ENCODE data around the gene MYMX. TPM values are rescaled to one million over a fixed set of nuclear protein-coding genes. Genes with fewer than 3 reads are reported as not detected.

The MYMX gene
- total and polyA plus RNA-seq, 2 of the 13 experiments (the other 11 are each of a cell fraction or from before 2014, with no cell fraction given) = not detected

DNA sequence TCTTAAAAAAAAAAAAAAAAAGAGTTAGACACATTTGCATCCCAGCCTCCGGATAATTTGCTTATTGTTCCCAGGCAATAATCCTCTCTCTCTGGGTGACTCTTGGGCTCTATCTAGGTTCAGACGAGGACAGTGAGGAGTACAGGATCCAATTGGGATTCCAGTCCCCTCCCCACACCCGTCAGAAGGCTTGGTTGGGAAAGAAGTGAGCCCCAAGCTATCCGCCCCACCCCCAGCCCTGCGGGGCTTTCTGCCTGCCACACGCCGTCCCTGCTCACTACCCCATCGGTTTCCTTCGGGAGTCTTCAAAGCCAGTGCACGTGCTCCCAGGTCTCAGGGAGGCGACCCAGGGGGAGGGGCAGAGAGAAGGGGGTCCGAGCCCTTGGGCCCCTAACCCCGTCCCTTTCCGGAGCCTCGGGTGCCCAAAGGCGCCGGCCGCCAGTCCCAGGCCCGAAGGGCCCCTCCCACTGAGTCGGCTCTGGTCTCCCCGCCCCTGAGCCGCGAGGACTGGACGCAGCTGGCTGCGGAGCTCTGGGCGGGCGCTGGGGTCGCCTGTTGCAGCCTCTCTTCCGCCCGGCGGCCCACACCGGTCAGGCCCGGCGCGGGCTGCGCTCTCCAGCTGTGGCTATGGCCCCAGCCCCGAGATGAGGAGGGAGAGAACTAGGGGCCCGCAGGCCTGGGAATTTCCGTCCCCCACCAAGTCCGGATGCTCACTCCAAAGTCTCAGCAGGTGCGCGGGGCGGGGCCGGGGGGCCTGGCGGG lies 2.5 kb downstream of the MYMX start (continued):
- TF ChIP-seq, protein P1, sequence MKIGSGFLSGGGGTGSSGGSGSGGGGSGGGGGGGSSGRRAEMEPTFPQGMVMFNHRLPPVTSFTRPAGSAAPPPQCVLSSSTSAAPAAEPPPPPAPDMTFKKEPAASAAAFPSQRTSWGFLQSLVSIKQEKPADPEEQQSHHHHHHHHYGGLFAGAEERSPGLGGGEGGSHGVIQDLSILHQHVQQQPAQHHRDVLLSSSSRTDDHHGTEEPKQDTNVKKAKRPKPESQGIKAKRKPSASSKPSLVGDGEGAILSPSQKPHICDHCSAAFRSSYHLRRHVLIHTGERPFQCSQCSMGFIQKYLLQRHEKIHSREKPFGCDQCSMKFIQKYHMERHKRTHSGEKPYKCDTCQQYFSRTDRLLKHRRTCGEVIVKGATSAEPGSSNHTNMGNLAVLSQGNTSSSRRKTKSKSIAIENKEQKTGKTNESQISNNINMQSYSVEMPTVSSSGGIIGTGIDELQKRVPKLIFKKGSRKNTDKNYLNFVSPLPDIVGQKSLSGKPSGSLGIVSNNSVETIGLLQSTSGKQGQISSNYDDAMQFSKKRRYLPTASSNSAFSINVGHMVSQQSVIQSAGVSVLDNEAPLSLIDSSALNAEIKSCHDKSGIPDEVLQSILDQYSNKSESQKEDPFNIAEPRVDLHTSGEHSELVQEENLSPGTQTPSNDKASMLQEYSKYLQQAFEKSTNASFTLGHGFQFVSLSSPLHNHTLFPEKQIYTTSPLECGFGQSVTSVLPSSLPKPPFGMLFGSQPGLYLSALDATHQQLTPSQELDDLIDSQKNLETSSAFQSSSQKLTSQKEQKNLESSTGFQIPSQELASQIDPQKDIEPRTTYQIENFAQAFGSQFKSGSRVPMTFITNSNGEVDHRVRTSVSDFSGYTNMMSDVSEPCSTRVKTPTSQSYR (CRISPR knock-in tag; IDR thresholded peaks at IDR 0.05; ENCODE audit: borderline replicate concordance) = peak; percentile 83
- TF ChIP-seq IKZF4 (CRISPR knock-in tag; IDR thresholded peaks at IDR 0.05; ENCODE audit: borderline replicate concordance, low read depth, not compliant biosample characterization) = peak; percentile 77
- TF ChIP-seq ZBTB4 (CRISPR knock-in tag; IDR thresholded peaks at IDR 0.05; ENCODE audit: borderline replicate concordance) = peak; percentile 41; the same call in 1 of the 2 replicates
- peak; percentile 44; the same call in 1 of the 2 replicates for TF ChIP-seq SOX5 (CRISPR knock-in tag; IDR thresholded peaks at IDR 0.05; ENCODE audit: borderline replicate concordance)
- TF ChIP-seq ZBTB25 (CRISPR knock-in tag; IDR thresholded peaks at IDR 0.05) = peak; percentile 38; the same call in 1 of the 2 replicates
- TF ChIP-seq ZKSCAN1 (IDR thresholded peaks at IDR 0.05; ENCODE audit: low read length) = no peak
- peak; percentile 90; the same call in 1 of the 2 replicates for TF ChIP-seq MYNN (CRISPR knock-in tag; IDR thresholded peaks at IDR 0.05; ENCODE audit: low read depth)
- TF ChIP-seq, protein P2, sequence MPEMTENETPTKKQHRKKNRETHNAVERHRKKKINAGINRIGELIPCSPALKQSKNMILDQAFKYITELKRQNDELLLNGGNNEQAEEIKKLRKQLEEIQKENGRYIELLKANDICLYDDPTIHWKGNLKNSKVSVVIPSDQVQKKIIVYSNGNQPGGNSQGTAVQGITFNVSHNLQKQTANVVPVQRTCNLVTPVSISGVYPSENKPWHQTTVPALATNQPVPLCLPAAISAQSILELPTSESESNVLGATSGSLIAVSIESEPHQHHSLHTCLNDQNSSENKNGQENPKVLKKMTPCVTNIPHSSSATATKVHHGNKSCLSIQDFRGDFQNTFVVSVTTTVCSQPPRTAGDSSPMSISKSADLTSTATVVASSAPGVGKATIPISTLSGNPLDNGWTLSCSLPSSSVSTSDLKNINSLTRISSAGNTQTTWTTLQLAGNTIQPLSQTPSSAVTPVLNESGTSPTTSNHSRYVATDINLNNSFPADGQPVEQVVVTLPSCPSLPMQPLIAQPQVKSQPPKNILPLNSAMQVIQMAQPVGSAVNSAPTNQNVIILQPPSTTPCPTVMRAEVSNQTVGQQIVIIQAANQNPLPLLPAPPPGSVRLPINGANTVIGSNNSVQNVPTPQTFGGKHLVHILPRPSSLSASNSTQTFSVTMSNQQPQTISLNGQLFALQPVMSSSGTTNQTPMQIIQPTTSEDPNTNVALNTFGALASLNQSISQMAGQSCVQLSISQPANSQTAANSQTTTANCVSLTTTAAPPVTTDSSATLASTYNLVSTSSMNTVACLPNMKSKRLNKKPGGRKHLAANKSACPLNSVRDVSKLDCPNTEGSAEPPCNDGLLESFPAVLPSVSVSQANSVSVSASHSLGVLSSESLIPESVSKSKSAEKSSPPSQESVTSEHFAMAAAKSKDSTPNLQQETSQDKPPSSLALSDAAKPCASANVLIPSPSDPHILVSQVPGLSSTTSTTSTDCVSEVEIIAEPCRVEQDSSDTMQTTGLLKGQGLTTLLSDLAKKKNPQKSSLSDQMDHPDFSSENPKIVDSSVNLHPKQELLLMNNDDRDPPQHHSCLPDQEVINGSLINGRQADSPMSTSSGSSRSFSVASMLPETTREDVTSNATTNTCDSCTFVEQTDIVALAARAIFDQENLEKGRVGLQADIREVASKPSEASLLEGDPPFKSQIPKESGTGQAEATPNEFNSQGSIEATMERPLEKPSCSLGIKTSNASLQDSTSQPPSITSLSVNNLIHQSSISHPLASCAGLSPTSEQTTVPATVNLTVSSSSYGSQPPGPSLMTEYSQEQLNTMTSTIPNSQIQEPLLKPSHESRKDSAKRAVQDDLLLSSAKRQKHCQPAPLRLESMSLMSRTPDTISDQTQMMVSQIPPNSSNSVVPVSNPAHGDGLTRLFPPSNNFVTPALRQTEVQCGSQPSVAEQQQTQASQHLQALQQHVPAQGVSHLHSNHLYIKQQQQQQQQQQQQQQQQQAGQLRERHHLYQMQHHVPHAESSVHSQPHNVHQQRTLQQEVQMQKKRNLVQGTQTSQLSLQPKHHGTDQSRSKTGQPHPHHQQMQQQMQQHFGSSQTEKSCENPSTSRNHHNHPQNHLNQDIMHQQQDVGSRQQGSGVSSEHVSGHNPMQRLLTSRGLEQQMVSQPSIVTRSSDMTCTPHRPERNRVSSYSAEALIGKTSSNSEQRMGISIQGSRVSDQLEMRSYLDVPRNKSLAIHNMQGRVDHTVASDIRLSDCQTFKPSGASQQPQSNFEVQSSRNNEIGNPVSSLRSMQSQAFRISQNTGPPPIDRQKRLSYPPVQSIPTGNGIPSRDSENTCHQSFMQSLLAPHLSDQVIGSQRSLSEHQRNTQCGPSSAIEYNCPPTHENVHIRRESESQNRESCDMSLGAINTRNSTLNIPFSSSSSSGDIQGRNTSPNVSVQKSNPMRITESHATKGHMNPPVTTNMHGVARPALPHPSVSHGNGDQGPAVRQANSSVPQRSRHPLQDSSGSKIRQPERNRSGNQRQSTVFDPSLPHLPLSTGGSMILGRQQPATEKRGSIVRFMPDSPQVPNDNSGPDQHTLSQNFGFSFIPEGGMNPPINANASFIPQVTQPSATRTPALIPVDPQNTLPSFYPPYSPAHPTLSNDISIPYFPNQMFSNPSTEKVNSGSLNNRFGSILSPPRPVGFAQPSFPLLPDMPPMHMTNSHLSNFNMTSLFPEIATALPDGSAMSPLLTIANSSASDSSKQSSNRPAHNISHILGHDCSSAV (CRISPR knock-in tag; IDR thresholded peaks at IDR 0.05; ENCODE audit: borderline replicate concordance) = peak; percentile 71; the same call in 1 of the 2 replicates
- TF ChIP-seq ZSCAN25 (CRISPR knock-in tag; IDR thresholded peaks at IDR 0.05) = no peak
- no peak for TF ChIP-seq ZNF674 (CRISPR knock-in tag; IDR thresholded peaks at IDR 0.05; ENCODE audit: low read depth)
